NCI-H2029 treated with DMSO at 0.1 percent for 48 hours (cell line): ENCODE results near the gene GALNT17.

ENCODE experiments used
- DNase-seq: peaks from one replicate; lab custom pipeline; 2025; lab: John Stamatoyannopoulos, UW

GALNT17 gene

GRCh38 chr7:71402684-71403083 lies 270.7 kb downstream of the GALNT17 start:
- DNase-seq: no peak

GRCh38 chr7:71403202-71403946 lies 271.4 kb downstream of the GALNT17 start:
- DNase-seq: no peak

- DNase-seq: no peak
These were observed 272.9 kb downstream of the GALNT17 start for GRCh38 chr7:71404726-71405345.

- DNase-seq: no peak
These were observed 276.3 kb downstream of the GALNT17 start for GRCh38 chr7:71408271-71408670.

GRCh38 chr7:71409550-71410157 lies 277.7 kb downstream of the GALNT17 start:
- no peak for DNase-seq

GRCh38 chr7:71411475-71411874 lies 279.5 kb downstream of the GALNT17 start:
- DNase-seq: no peak

GRCh38 chr7:71414490-71414889 lies 282.5 kb downstream of the GALNT17 start:
- DNase-seq: no peak

GRCh38 chr7:71419546-71420337 lies 287.8 kb downstream of the GALNT17 start:
- DNase-seq: no peak

- no peak for DNase-seq
These were observed 290.2 kb downstream of the GALNT17 start for GRCh38 chr7:71422104-71422503.

GRCh38 chr7:71424166-71425035 lies 292.5 kb downstream of the GALNT17 start:
- DNase-seq: no peak

- no peak for DNase-seq
These were observed 297.1 kb downstream of the GALNT17 start for GRCh38 chr7:71429083-71429482.

- no peak for DNase-seq
These were observed 298.3 kb downstream of the GALNT17 start for GRCh38 chr7:71430246-71430645.

- DNase-seq: no peak
These were observed 307.4 kb downstream of the GALNT17 start for GRCh38 chr7:71439321-71439720.

GRCh38 chr7:71442492-71443190 lies 310.7 kb downstream of the GALNT17 start:
- DNase-seq: no peak

- DNase-seq: no peak
These were observed 311.2 kb downstream of the GALNT17 start for GRCh38 chr7:71443191-71443530.

- DNase-seq: no peak
These were observed 312.2 kb downstream of the GALNT17 start for GRCh38 chr7:71444130-71444529.

- DNase-seq: no peak
These were observed 321.7 kb downstream of the GALNT17 start for GRCh38 chr7:71453630-71454029.

- DNase-seq: no peak
These were observed 323.0 kb downstream of the GALNT17 start for GRCh38 chr7:71454981-71455380.

- no peak for DNase-seq
These were observed 325.1 kb downstream of the GALNT17 start for GRCh38 chr7:71457021-71457420.

GRCh38 chr7:71457846-71458590 lies 326.1 kb downstream of the GALNT17 start:
- no peak for DNase-seq
